Left hindlimb (tissue), 1 donor: ENCODE data around the gene OTUD3.

Source experiments
- DNase-seq: peaks from one replicate; pipeline ENCODE4 v3.0.0-alpha.2; 2018

OTUD3 gene

GRCh38 chr1:19957779-19958178 is 75.6 kb downstream of the OTUD3 start:
- DNase-seq, result no peak

DNA sequence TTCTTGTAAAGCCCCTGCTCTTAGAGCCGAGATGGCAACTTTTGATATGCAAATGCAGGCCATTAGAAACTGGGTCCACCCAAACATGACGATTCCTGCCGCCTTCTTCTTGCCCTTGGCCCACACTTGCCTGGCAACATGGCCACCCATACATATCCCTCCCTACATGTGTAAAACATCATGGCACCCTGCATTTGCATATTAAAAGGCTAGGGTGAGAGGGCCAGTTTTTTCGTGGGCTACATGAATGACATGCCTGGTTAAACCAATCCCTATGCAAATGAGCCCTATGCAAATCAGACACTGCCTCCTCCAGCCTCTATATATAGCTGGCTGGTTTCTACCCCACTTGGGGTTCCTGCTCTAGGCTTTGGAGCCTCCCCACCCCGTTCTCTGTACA is 78.4 kb downstream of the OTUD3 start:
- no peak for DNase-seq
